AG04450 (cell line): ENCODE results near the gene HNRNPA3. TPM values are rescaled to one million over a fixed set of nuclear protein-coding genes. Genes with fewer than 3 reads are reported as not detected.
"Not testable (repeated sequence)": the region's sequence is repeated elsewhere in the genome, so short reads cannot be mapped to it uniquely, and the experiment has no call there.

Experiments
- CTCF ChIA-PET: fragments of 300-600, 350-600 bp; formaldehyde crosslinking; extraction: SDS; loops from one replicate; lab custom pipeline; 2022; ENCODE audit warnings: antibody characterized with exemption, inconsistent platforms; lab: Charles Lee
- POLR2A ChIA-PET: fragments of 350-600 bp; formaldehyde crosslinking; extraction: SDS; loops from one replicate; lab custom pipeline; 2021; ENCODE audit warnings: antibody characterized with exemption, inconsistent platforms; lab: Yijun Ruan, JAX
- DNase-seq: peaks from one replicate; pipeline ENCODE4 v3.0.0-alpha.2; 2011; ENCODE audit warnings: low read depth, low spot score
- H3K27ac ChIP-seq: one replicate; pipeline ENCODE4 v1.5.1; 2012; ENCODE audit warnings: low read depth, low read length, control low read depth
- H3K27me3 ChIP-seq: one replicate; pipeline ENCODE4 v1.6.0; 2012; ENCODE audit warnings: low read length; ENCODE audit not compliant: control insufficient read depth, insufficient read depth
- H3K4me3 ChIP-seq: 2 replicates; pipeline ENCODE4 v1.5.1; 2011; ENCODE audit warnings: mild to moderate bottlenecking, low read depth, low read length, control low read depth
- H3K9me3 ChIP-seq: 2 replicates; pipeline ENCODE4 v1.5.1; 2012; ENCODE audit warnings: low read length; ENCODE audit not compliant: control insufficient read depth, insufficient read depth
- CTCF ChIP-seq: IDR thresholded peaks from 2 replicates; pipeline ENCODE4 v1.5.1; 2011; ENCODE audit warnings: low read depth, low read length, control low read depth, inconsistent platforms
- polyA plus RNA-seq: library from polyadenylated mRNA; depleted of rRNA; stranded (reverse); fragments of >200 nt; gene quantifications from 2 replicates; pipeline ENCODE4 v1.2.3, GENCODE V29; 2011

Gene HNRNPA3
- polyA plus RNA-seq, 1 experiment: 177 TPM

GRCh38 chr2:177174486-177174885, 38.1 kb upstream of the HNRNPA3 start:
- no peak for TF ChIP-seq CTCF
- no peak overlapping the region for H3K27ac ChIP-seq
- no peaks in the 10 kb centered on the region; the same call in 1 of the 2 replicates for H3K9me3 ChIP-seq
- no peaks in the 10 kb centered on the region for H3K27me3 ChIP-seq
- no peak overlapping the region for H3K4me3 ChIP-seq
- no peak for DNase-seq
- POLR2A ChIA-PET: interaction anchor here (0.6 kb wide), 1 partner anchor 10 kb away, joined by 3 read pairs; no protein-coding TSS in a partner anchor
- CTCF ChIA-PET: interaction anchor here (0.8 to 2.2 kb wide), 2 partner anchors 10 to 14 kb away, joined by 3 to 16 read pairs; no protein-coding TSS in a partner anchor

GRCh38 chr2:177175917-177176668, 36.5 kb upstream of the HNRNPA3 start:
- Histone ChIP-seq H3K27me3 (no peaks in the 10 kb centered on the region), H3K27ac (no peak overlapping the region), H3K9me3 (no peaks in the 10 kb centered on the region; the same call in 1 of the 2 replicates), H3K4me3 (no peak overlapping the region)
- ChIA-PET POLR2A (no interaction called here), CTCF (interaction anchor here (0.6 to 3.8 kb wide), 2 partner anchors 12 to 159 kb away, joined by 3 to 13 read pairs; no protein-coding TSS in a partner anchor)
- no peak for DNase-seq
- no peak for TF ChIP-seq CTCF

- no peaks in the 10 kb centered on the region for H3K27me3 ChIP-seq
- CTCF ChIA-PET: interaction anchor here (3.8 kb wide), 1 partner anchor 15 kb away, joined by 13 read pairs; no protein-coding TSS in a partner anchor
- no peak for DNase-seq
- POLR2A ChIA-PET: no interaction called here
- H3K9me3 ChIP-seq: no peaks in the 10 kb centered on the region; the same call in 1 of the 2 replicates
- H3K27ac ChIP-seq: no peak overlapping the region
- no peak for TF ChIP-seq CTCF
- H3K4me3 ChIP-seq: no peak overlapping the region
These were observed 33.8 kb upstream of the HNRNPA3 start for GRCh38 chr2:177178797-177179196.

- TF ChIP-seq CTCF: no peak
- POLR2A ChIA-PET: no interaction called here
- DNase-seq: no peak
- no peaks in the 10 kb centered on the region for H3K27me3 ChIP-seq
- H3K4me3 ChIP-seq: no peak overlapping the region
- CTCF ChIA-PET: interaction anchor here (3.8 kb wide), 1 partner anchor 15 kb away, joined by 13 read pairs; no protein-coding TSS in a partner anchor
- no peak overlapping the region for H3K27ac ChIP-seq
- no peaks in the 10 kb centered on the region; the same call in 1 of the 2 replicates for H3K9me3 ChIP-seq
These were observed 33.4 kb upstream of the HNRNPA3 start for GRCh38 chr2:177179227-177179626.

- CTCF ChIA-PET, H3K4me3 ChIP-seq, DNase-seq, H3K27me3 ChIP-seq, H3K9me3 ChIP-seq, H3K27ac ChIP-seq, POLR2A ChIA-PET: not testable (repeated sequence)
These were observed 32.9 kb upstream of the HNRNPA3 start for GRCh38 chr2:177179671-177180070.
